Measurements from ENCODE around the gene NCR3LG1. TPM values are rescaled to one million over a fixed set of nuclear protein-coding genes. Genes with fewer than 3 reads are reported as not detected.

The NCR3LG1 gene
- polyA plus RNA-seq, 3 donors, result 1.5 to 1.6 (median 1.6) TPM

DNA sequence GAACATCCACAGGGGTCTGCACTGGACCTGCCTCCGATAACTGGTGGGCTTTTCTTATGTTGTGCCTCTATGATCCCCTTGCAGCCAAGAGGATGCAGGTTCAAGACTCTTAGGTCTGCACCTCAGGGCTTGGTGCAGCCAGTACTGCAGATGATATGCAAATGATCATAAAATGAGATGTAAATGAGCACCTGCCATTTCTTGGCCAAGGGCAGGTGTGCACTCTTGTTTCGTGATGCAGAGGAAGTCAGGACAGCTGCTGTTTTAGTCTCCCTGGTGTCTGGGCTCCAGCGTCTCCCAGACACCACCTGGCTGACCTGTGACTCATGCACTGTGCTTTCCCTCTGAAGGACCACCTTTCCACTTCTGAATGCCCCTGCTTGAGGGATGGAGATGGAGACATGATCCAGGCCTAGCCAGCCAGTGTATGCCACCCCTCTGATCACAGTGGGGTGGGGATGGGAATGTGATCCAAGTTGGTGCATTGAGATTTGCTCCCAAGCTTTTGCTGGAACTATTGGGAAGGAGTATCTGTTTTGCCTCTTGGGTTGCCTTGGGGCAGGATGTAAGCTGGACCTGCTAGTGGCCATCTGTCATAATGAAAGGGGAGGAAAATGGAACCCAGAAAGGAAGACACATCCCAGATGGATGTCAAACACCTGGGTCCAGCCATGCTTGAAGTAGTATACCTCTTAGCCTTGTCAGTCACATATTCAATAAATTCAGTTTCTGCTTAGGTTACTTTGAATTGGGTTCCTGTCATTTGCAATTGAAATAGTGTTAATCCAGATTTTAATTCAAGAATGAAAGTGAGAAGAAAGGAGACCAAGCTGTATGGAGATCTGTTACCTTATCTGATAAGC is 40.1 kb downstream of the NCR3LG1 start:
- DNase-seq (ENCODE audit: low read depth in 3 of 3, low spot score in 2 of 3), result no peak

DNA sequence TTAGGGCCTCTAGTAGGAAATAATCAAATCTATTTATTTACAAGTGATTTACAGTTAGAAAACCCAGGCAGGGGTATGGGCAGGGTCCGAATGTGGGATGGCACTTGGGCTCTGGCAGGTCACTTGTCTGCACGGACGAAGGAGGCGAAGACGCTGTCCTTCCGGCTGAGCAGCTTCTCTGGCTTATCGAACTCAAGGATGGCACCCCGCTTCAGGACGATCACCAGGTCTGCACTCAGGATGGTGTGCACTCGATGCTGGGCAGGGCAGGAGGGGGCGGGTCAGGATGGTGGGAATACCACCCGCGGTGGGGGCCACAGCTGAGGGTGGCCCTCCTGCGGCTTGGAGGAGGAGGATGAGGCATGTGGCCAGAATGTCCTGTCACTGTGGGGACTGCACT is 41.3 kb downstream of the NCR3LG1 start:
- no peak for DNase-seq (ENCODE audit: low read depth in 3 of 3, low spot score in 2 of 3)

DNA sequence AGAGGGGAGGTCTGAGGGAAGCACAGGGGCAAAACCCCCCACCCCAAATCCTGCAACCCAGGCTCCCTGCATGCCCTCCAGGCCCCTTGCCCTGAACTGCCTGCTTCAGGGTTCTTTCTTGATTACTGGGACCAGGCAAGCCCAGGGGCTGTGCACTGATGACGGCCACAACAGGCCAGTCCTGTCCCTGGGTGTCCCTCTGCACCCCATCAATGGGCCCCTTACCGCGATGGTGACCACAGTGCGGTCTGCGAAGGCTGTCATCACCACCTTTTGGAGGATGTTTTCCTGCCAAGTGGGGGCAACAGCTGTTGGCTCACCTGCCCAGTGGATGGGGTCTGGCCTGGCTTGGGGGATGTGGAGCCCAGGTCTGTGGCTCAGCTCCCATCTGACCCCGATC is 41.9 kb downstream of the NCR3LG1 start:
- DNase-seq (ENCODE audit: low read depth in 3 of 3, low spot score in 2 of 3), result no peak

DNA sequence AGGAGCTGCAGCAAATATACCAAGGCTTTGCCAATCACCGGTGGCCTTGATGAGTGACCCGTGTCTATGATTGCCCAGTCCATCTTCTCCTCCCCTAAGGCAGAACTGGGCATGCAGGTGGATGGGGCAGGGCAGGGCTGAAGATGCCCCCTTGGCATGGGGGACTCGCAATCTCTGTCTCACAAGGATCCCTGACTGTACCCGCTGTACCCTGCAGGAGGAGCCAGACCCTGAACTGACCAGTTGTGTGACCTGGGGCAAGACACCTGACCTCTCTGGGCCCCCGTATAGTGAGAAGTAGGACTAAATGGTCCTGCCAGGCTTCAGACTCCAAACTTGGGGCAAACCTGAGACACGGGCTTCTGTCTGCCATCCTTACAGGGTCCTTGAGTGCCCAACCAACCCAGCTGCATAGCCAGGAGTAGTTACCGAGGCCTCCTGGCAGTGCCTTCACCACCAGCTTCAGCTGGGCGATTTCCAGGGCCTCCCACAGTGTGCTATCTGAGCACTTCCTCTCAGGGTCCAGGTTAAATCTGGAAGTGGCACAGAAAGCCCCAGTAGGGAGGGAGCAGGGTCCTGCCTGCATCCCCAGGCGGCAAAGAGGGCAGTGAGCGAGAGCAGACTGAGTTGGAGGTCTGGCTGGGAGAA is 43.3 kb downstream of the NCR3LG1 start:
- DNase-seq (ENCODE audit: low read depth in 3 of 3, low spot score in 2 of 3), result no peak

DNA sequence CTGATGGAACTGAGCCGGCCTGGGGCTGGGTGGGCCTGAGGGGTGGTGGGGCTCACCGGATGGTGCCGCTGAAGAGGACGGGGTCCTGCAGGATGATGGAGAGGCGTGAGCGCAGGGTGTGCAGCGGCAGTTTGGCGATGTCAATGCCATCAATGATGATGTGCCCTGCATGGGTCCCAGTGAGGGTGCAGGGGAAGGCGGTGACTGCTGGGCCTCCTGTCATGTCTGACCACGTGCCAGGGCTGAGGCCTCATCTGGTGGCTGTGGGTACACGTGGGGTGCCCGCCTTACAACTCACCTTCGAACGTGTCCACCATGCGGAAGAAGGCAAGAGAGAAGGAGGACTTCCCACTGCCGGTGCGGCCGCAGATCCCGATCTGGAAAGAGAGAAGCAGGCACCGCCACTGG is 44.0 kb downstream of the NCR3LG1 start:
- no peak for DNase-seq (ENCODE audit: low read depth in 3 of 3, low spot score in 2 of 3)

DNA sequence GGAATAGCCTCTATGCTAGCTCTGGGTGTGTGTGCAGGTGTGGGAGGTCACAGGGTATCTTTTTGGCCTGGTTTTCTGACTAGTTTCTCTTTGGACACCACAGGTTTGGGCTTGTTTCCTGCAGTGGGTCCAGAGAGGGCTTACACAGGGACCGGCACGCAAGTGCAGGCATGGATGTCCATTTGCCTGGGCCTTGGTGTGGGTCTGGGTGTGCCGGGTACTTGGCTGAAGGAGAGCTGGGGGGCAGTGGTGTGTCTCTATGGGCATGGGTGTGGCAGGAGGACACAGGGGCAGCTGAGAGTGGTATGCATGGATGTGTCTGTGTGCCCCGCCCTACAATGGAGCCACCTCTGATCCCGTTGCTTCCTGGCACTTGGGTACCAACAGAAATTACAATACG is 44.4 kb downstream of the NCR3LG1 start:
- DNase-seq (ENCODE audit: low read depth in 3 of 3, low spot score in 2 of 3), result no peak

DNA sequence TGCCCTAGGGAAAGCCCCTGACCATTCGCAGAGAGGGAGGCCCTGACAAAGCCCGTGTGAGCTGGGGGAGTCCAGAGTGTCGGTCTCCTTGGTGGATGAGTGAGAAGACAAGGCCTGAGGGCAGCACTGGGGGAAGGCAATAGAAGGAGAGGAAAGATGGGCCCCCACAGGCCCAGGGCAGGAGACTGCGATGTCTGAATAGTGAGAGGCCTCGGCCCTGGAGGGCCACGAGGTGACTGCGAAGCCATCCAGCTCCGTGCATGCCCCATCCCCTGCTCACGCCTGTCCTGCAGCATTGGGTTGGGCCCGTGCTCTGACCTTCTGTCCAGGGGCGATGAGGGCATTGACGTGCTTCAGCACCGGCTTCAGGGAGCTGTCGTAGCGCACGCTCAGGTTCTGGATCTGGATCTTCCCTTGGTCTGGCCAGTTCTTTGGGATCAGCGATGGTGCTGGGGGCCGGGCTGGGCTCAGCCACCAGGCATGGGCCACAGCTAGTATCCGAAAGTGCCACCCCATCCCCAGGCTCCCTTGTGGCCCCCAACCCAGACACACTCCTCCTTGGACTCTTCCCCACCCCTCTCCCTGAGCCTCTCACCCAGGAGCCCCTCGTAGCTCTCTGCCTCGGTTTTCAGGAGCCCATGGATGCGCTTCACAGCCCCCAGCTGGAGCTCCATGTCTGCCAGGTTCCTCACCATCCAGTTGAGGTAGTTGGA is 45.2 kb downstream of the NCR3LG1 start:
- no peak for DNase-seq (ENCODE audit: low read depth in 3 of 3, low spot score in 2 of 3)

DNA sequence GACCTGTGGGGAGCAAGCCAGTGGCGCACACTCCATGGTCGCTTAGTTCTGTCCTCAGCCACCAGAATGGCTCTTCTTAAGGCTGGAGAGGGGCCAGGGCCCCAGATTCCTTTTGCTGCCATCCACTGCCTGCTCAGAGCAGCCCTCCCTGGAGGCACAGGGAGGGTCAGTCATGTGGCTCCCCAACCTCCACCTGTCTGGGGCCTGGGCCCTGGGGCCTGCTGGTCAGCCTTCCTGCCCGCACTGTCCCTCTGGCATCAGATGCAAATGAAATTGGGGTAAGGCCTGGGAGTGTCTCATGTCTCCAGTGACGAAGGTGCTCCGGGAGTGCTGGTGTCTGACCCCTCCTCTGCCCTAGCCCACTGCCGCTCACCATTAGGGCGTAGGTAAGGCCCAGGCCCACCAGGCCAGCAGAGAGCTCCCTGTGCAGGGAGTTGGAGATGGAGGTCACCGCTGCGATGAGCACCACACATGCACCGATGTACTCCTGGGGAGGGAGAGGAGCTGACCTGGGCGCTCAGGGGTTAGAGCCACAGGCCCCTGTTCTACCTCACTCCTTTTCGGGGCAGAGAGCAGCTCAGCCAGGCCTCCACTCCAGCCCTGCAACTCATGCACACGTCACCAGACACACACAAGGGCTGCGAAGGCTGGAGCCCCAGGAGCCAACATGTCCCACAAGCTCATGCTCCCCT is 45.9 kb downstream of the NCR3LG1 start:
- DNase-seq (ENCODE audit: low read depth in 3 of 3, low spot score in 2 of 3), result no peak

DNA sequence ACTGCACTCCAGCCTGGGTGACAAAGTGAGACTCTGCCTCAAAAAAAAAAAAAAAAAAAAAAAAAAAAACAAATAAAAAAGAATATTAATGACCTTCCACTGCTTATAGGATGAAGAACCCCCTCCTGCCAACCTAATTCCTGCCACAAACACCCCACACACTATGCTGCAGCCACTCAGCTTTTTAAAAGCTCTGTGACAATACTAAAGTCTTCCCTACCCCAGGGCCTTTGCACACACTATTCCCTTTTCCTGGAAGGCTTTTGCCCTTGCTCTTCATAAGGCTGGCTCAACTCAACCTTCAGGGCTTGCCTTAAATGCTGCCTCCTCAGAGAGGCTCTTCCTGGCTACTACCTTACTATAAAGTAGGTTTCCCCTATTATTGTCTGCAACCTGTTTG is 47.6 kb downstream of the NCR3LG1 start:
- no peak for DNase-seq (ENCODE audit: low read depth in 3 of 3, low spot score in 2 of 3)

DNA sequence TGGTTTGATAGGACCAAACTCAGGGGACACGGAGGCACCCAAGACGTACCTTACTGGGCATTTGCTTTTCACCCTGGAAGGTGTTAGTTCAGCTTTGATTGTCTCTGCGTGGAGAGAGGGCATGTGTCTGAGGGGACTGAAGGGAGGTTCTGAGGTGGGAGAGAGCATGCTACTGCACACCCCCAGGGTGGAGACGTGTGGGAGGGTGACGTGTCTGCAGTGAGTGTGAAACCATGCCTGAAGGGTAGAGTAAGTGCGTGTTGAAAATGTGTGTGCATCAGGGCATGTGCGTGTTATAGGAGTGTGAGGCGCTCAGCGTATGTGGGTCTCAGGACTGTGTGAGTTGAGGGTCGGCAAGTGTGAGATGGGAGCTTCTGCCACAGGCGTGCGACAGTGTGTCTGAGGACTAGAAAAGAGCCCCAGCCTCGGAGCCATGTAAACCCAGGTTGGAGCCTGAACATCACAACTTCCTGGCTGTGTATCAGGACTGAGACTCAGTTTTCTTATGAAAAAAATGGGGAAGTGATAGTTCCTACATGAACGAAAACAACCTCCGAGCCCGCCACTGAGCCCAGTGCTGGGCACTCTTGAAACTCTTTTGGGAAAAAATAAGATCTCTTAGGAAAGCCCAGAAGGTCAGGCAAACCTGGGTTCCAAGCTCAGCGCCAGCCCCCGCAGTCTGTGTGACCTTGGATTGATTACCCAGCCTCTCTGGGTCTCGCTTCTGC is 48.6 kb downstream of the NCR3LG1 start:
- no peak for DNase-seq (ENCODE audit: low read depth in 3 of 3, low spot score in 2 of 3)

DNA sequence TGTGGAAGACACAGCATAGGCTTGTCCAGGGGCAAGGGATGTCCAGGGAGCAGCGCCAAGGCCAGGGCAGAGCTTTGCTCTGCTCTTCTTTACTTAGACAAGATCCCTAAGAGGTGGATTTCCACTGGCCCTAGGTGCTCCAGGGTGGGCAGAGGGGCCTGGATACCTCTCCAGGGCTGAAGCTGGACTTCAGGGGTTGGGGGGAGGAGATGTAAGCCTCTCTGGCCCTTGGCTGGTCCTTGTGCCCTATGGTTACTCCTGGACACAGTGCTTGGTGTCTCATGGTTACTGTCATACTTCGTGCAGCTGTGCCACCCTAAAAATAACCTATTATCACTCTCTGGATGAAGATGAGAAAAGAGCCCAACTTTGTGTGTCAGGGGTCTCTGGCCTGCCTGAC is 49.7 kb downstream of the NCR3LG1 start:
- no peak for DNase-seq (ENCODE audit: low read depth in 3 of 3, low spot score in 2 of 3)

DNA sequence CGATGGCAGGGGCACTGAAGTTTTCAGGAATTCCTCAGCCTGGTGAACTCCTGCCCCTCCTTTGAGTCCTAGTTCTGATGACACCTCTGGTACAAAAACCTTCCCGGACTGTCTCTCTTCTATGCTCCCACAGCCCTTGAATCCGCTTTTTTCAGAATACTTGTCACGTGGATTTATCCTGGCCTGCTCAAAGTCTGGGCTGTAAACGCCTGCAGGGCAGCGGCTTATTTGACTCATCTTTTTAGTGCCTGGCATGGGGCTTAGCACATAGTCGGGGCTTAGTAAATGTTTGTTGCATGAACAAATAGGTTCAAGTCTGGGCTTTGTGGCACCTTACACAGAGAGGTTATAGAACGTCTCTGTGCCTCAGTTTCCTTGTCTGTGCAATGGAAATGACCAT is 50.2 kb downstream of the NCR3LG1 start:
- DNase-seq (ENCODE audit: low read depth in 3 of 3, low spot score in 2 of 3), result no peak

DNA sequence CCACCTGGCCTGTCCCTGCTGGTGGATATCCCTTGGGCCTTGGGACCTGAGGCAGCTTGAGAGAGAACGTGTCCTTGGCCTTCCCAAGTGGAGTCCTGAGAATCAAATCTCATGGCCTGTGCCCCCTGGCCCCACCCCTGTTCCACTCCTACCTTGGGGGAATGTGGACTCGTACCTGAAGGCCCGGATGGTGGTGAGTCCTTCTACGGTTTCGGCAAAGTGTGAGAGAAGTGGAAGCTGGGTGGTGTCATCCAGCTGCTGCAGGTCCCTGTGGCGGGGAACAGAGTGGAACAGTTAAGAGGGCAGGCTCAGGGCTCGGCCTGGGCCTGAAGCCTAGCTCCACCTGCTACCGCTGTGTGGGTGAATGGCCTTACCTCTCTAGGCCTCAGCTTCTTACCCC is 50.9 kb downstream of the NCR3LG1 start:
- DNase-seq (ENCODE audit: low read depth in 3 of 3, low spot score in 2 of 3), result no peak

DNA sequence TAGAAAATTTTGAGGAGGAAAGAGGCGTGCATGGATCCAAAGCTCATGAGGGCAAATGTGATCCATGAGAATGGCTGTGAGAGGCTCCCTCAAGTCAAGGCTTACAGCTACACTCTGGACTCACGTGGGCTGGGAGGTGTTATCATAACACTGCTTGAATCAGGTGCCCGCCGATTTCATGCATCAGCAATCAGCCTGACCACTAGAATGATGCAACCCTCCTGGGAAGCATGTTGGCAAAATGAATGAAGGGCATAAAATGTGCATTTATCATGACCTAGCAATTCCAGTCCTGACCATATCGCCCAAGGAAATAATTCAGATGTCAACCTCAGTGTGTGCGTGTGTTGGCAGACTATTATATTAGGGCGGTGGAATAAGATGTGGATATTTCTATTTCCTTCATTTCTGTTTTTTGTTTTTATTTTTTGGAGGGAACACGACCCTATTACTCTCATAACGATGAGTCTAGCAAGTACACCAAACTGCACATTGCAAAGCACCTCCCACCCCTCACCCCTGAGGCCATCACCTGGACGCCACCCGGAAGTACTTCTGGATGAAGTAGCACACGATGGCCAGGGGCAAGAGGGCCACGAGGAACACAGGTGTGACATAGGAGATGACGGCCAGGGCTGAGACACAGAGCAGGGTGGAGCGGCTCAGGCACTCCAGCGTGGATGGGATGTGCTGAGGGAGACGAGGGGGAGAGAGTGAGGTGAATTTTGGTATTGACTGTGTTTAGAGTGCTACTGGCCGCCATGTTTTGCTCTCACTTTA is 52.6 kb downstream of the NCR3LG1 start:
- no peak for DNase-seq (ENCODE audit: low read depth in 3 of 3, low spot score in 2 of 3)

DNA sequence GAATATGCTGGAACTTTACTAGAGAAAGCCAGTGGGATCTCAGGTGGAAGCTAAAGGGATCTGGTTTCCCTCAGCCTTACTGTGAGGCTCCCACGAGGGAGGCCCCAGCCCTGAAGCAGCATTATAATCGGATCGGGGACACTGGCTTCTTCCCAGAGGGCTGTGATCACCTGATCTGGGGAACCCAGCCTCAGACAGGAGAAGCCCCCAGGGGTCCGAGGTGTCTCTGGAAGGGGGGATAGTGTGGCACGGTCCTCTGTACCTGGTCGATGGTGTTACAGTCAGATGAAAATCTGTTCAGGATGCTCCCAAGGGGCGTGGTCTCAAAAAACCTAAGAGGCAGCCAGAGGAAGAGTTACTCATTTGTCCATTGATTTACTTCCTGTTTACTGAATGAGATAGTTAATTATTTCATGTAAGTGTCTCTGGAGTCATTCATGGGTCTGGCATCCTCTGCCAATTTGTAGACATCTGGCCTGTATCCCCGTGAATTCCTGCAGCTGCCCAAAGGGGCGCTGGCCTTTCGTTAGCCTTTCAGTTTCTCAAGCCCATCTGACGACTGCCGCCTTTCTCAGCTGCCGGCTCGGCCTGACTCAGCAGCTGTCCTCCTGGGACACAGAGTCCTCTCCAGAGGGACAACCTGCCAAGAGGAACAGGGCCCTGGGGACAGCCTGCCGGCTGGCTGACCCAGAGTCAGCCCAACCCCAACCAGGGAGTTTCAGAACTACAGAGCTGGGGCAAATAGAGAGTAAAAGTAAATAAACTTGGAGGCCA is 53.8 kb downstream of the NCR3LG1 start:
- DNase-seq (ENCODE audit: low read depth in 3 of 3, low spot score in 2 of 3), result no peak

DNA sequence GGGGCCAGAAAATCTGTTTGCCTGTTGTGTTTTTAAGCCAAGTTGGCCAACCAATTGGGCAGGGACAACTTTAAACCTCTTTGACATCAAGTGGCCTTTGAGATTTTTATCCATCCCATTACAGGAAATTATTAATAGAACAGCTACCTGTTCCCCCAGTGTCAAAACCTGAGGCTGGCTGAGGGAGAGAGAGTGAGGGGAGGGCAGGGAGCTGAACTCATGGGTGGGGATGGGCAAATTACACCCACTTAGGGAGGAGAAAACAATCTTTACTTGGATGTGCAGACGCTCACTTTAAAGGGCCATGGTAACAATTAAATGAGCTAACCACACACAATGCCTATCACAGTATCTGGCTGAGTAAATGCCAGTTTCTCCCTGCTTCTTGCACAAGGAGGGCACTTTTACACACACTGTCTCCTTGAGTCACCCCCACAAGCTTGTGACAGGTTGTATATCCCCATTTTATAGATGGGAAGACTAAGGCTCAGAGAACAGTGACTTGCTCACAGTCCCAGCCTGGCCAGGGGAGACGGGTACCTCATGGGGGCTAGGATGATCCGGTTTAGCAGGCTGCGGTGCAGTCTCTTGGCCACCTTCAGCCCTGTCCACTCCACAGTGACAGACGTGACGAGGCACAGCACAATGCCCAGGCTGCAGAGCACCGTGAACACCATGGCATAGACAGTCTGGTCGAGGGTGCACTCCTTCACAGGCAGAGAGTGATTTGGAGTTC is 54.6 kb downstream of the NCR3LG1 start:
- DNase-seq (ENCODE audit: low read depth in 3 of 3, low spot score in 2 of 3), result no peak

DNA sequence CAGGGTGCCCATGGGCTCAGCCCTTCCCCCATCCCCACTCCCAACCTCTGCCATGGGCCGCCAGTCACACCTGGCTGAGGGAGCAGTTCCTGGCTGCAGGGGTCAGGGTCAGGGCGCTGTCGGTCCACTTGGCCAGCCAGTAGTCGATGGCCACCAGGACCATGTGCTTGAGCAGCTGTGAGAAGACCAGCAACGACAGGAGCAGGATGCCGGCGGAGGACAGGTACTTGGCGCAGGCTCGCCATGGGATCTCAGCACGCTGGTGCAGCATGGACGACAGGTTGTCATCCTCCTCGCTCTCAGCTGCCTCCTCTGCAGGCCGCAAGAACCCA is 55.2 kb downstream of the NCR3LG1 start:
- DNase-seq (ENCODE audit: low read depth in 3 of 3, low spot score in 2 of 3), result no peak

DNA sequence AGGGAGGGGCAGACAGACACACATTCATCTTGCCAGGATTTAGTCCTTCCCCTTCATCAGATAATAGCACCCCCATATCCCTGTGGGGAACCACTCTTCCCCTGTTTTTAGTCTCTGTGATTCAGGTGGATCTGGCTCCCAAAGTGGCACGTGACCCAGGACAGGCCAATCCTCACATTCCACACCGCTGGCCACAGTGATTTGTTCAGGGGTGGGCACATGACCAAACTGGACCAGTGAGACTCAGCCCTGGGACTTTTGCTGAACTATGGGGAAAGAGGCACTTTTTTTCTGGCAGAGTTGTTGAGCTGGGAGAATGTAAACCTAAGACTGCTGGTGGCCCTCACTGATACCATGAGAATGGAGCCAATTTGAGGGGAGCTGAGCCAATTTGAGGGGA is 56.0 kb downstream of the NCR3LG1 start:
- DNase-seq (ENCODE audit: low read depth in 3 of 3, low spot score in 2 of 3), result no peak
